GM18505 (cell line): ENCODE results near the gene MS4A1.
"Not testable (repeated sequence)": the region's sequence is repeated elsewhere in the genome, so short reads cannot be mapped to it uniquely, and the experiment has no call there.

Experiments used
- ATAC-seq: cut with Tn5 transposase; IDR thresholded peaks from one replicate; pipeline ENCODE4 v1.9.1; 2021; ENCODE audit not compliant: unreplicated experiment
- POLR2A ChIP-seq: IDR thresholded peaks from 4 replicates; pipeline ENCODE4 v1.6.1; 2011; ENCODE audit warnings: borderline replicate concordance; ENCODE audit not compliant: insufficient read depth, insufficient read length; ENCODE audit errors: extremely low read depth

The MS4A1 gene

DNA sequence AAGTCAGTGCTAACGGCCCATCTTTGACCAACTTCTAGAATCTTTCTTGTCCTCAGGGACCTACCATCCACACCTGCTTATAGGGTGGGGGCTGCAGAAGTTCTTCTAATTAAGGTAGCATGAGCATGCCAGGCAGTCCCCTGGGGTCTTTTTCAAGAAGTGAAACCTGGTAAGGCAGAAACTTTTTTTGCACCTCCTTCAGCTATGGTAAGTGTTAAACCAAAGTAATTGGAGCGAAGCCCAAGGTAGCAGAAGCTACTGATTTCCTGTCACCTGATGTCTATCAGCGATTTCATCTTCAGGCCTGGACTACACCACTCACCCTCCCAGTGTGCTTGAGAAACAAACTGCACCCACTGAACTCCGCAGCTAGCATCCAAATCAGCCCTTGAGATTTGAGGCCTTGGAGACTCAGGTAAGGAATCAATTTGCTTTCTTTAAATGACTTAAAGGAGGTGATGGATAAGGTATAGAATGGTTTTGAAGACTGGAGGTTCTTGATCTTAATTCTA, at the start of gene MS4A1:
TSS of gene MS4A1 (plus strand) at position 317 of the 512 bp plus-strand sequence. CDS start 6,528 bp downstream, outside the sequence.
- peak; percentile 94 for TF ChIP-seq POLR2A
- ATAC-seq, result peak; percentile 85

DNA sequence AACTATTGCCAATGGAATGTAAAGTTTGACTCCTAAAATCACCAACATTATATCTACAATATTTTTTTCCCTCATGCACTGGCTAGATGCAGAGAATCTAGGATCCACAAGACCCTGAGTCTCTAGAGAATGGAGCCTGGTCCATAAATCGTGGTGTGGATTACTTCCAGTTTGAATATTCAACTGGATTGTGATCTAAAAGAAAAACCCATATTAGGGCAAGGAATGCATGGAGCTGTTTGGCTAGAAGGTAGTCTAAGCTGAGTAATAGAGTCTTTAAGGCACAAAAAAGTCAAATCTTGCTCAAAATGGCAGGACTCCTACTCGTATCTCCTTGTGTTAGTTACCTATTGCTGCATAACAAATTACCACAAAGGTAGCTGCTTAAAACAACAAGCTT, 35.6 kb upstream of the MS4A1 start:
- no peak for ATAC-seq
- no peak for TF ChIP-seq POLR2A

DNA sequence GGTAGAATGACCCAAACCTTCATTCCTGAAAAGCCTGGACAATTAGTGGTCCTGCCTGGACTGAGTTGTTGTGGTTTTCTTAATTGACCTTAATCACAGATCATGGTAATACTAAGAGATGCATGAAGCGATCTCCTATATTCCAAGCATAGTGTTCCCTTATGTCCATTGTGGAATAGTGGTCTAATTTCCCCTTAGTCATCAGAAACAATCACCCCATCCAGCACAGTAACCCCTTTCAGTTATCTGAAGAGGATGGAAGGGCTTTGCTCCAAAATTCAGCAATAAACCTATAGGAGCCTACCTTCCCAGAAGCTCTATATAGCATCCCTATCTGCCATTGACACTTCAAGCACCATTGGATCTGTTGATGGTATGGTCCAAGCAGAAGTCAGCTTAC, 33.0 kb upstream of the MS4A1 start:
- TF ChIP-seq POLR2A, result no peak
- ATAC-seq, result no peak

DNA sequence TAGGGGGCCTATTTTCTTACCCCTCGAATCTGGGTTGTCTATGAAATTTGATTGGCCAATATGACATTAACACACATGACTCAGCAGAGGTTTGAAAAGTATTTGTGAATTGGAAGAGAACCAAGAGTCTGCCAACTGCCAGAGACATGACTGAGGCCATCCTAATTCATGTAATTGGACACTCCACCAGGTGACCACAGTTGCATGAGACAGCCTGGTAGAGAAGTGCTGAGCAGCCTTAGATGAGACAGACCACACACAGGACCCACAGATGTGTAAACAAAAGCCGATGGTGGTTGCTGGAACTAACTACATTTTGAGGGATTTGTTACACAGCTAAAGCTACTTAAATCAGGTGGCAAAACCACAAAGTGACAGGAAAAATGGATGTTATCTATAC, 27.1 kb upstream of the MS4A1 start:
- no peak for TF ChIP-seq POLR2A
- no peak for ATAC-seq

DNA sequence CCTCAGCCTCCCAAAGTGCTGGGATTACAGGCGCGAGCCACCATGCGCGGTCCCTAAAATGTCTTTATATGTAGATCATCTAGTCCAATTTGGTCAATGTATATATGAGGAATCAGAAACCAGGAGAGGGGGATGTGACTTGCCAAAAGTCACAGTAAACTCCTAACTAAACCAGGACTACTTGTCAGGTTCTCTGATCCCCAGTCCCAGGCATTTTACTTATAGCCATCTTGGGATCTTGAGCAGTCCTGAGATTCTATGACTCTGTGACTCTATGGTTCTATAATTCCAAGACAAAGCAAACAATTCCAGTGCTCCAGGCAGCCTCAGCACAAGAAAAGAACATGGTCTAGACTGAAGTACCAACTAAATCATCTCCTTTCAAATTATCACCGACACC, 26.4 kb upstream of the MS4A1 start, which contains the start of gene MS4A5:
TSS of gene MS4A5 (plus strand) at position 301 of the 400 bp plus-strand sequence. CDS start 103 bp downstream, outside the sequence.
- TF ChIP-seq POLR2A, result no peak
- ATAC-seq, result no peak

DNA sequence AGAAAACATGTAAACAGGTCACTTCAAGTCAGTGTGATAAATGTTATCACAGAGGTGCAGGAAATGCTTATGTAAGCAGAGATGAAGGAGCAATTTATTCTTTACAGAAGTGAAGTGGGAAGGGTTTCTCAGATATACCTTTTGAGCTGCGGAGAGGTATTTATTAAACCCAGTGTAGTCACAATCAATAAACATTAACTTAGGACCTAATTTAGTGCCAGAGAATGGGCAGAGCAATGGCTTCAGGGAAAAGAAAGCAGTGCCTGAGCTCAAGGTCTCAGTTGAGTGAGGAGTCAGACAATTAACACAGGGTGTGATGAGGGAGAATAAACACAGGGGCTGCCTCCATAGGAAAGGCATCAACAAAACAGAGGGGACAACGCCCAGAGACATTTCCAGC, 24.4 kb upstream of the MS4A1 start:
- TF ChIP-seq POLR2A, result no peak
- no peak for ATAC-seq

DNA sequence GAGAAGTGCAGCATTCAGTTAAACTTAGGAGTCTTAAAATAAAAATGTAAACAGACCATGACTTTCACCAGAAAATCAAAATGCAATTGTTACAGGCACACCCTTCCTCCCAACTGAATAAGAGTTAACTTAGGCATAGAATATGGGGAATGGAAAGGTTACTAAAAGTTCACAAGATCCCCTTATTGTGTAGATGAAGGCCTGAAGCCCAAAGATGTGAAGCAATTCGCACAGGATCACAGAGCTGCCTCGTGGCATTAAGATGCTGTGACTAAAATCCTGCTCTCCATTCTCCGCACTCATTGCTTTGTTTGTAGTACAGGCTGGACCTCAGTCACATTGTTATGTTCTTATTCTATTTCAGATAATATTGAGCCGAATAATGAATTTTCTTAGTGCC, 22.2 kb upstream of the MS4A1 start:
- no peak for TF ChIP-seq POLR2A
- no peak for ATAC-seq

DNA sequence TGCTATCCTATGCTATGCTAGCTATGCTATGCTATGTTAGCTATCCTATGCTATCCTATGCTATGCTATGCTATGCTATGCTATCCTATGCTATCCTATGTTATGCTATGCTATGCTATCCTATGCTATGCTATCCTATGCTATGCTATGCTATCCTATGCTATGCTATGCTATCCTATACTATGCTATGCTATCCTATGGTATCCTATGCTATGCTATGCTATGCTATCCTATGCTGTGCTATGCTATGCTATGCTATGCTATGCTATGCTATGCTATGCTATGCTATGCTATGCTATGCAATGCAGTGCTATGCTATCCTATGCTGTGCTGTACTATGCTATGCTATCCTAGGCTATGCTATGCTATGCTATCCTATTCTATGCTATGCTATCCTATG, 8.6 kb upstream of the MS4A1 start:
- no peak for TF ChIP-seq POLR2A
- no peak for ATAC-seq

DNA sequence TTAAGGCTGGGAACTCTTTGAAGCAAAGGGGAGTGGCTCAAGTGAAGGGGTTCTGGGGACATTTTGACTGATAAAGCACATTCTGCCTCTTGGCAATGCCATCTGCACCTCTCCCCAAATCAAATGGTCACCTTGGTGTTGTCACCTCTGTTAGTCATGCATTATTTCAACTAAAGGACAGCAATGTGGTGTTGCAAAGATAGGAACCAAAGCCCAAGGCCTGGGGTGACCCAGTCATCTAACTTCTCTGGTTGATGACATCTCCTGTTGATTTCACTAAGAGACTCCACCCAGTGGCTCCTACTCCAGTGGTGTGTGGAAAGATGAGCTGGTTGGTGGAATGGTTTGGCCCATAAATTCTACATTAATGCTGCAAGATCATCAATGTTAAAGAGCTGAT, 7.8 kb upstream of the MS4A1 start:
- no peak for TF ChIP-seq POLR2A
- no peak for ATAC-seq

DNA sequence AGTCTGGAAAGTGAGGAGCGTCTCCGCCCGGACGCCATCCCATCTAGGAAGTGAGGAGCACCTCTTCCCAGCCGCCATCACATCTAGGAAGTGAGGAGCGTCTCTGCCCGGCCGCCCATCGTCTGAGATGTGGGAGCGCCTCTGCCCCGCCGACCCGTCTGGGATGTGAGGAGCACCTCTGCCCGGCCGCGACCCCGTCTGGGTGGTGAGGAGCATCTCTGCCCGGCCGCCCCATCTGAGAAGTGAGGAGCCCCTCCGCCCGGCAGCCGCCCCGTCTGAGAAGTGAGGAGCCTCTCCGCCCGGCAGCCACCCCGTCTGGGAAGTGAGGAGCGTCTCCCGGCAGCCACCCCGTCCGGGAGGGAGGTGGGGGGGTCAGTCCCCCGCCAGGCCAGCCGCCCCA, 4.5 kb upstream of the MS4A1 start:
- ATAC-seq, result not testable (repeated sequence)

DNA sequence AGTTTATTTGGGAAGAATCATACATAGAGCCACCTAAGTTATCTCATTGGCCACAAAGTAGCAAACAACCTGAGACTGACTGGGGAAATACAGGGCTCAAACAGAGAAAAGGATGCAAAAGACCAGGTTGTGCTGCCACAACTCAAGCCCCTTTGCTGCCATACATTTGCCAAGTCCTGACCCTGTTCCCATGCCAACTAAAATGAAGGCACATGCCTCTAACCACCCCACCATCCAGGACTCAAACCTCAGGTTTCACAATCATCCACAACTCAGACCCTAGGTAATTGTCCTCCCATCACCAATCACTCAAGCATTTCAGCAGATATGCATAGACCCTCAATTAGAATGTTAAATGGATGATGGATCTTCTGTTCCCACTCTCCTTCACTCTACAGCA, 1.4 kb upstream of the MS4A1 start:
- ATAC-seq, result no peak
- no peak for TF ChIP-seq POLR2A

DNA sequence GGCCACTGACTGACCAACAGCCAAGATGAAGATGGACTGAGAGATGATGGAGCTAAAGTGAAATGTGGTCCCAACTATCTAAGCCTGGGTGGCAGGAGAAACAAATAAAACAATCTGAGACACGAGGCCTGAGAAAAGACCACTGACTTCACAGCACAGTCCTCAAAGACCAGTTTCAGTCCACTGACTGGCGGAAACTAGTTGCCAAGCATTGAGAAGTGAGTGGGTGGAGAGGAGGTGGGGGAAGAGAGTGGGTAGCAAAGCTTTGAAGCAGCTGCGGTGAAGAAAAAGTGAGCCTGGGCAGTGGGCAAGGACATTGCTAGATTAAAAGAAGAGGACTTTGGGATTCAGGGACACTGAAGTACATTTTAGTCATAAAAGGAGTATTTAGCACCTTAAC, 1.9 kb downstream of the MS4A1 start:
- peak; percentile 83 for TF ChIP-seq POLR2A
- ATAC-seq, result no peak

DNA sequence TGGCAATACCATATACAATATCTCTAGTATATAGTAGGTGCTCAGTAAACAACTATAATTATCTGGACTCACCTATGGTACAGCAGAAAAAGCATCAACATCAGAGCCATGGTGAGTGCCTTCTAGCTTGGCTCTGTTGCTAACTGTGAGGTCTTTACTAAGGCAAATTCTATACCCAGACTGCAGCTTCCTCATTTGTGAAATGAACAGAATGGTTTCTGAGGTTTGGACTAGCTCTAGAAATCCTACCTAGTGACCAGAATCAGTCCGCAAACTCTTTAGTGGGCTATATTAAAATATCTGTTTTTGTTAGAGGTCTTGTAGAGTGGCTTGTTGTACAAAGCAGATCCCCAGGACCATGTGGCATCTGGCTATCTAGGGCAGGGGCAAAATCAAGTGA, 3.7 kb downstream of the MS4A1 start:
- no peak for TF ChIP-seq POLR2A
- no peak for ATAC-seq

DNA sequence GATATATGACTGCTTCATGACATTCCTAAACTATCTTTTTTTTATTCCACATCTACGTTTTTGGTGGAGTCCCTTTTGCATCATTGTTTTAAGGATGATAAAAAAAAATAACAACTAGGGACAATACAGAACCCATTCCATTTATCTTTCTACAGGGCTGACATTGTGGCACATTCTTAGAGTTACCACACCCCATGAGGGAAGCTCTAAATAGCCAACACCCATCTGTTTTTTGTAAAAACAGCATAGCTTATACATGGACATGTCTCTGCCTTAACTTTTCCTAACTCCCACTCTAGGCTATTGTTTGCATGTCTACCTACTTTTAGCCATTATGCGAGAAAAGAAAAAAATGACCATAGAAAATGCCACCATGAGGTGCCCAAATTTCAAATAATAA, 13.2 kb downstream of the MS4A1 start:
- TF ChIP-seq POLR2A, result no peak
- ATAC-seq, result no peak

DNA sequence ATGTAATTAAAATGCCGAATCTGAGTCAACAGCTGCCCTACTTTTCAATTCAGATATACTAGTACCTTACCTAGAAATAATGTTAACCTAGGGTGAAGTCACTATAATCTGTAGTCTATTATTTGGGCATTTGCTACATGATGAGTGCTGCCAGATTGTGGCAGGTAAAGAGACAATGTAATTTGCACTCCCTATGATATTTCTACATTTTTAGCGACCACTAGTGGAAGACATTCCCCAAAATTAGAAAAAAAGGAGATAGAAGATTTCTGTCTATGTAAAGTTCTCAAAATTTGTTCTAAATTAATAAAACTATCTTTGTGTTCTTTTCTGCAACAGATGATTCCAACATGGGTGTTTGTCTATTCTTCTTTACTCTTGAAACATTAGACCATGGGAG, 14.1 kb downstream of the MS4A1 start:
- ATAC-seq, result no peak
- TF ChIP-seq POLR2A, result no peak
